ENCODE data around the gene RECQL5. TPM values are rescaled to one million over a fixed set of nuclear protein-coding genes. Genes with fewer than 3 reads are reported as not detected.
A peak's percentile ranks its signal among the peaks of the same experiment; 100 is the strongest.

Gene RECQL5
- polyA plus RNA-seq, 2 of the 4 experiments (the other 2 are of a cell fraction), result 22.7 to 39.9 TPM

DNA sequence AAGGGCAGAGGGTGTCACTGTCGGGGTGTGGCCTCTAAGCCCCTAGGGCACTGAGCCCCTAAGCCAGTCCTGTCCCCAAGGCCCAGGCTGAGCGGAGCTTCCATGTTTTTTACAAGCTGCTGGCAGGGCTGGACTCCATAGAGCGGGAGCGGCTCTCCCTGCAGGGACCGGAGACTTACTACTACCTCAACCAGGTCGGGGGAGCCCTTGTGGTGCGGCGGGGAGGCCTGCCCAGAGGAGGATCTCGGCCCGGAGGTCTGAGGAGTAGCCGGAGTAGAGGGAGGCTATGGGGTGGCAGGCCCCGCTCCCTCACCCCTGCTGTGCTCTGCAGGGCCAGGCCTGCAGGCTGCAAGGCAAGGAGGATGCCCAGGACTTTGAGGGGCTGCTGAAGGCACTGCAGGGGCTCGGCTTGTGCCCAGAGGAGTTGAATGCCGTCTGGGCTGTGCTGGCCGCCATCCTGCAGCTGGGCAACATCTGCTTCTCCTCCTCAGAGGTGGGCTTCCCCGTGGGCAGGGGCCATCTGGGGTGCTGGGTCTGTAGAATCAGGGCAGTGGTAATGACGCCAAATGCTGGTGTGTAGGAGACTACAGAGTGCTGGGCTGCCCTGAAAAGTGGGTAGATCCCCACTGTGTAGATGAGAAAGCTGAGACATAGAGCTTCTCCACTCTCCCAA lies 74.5 kb downstream of the RECQL5 start:
- FAIRE-seq, result no peak
- WGBS (ENCODE audit: missing lambda C conversion rate), result 81% methylated on average over 16 of the region's 17 CpGs

DNA sequence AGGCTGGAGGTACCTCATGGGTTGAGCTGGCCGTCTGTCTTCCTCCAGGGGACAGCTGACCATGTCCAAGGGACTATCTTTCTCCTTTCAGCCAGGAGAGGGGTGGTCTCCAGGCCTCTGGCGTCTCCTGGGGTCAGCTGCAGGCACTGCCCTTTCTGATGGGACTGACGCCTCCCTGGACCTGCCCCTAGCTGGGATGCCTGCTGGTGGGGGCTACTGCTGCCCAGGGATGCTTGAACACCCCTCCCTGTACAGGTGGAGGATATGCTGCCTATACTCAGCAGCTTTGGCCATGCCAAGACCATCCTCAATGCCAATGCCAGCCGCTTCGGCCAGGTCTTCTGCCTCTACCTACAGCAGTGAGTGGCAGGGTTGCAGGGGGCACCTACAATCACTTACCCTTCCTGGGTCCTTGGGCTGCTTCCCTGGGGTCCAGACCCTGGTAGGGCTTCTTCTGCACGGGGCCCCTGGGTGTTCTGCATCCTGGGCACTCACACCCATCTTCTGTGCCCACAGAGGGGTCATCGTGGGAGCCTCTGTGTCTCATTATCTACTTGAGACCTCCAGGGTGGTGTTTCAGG lies 75.1 kb downstream of the RECQL5 start:
- Histone ChIP-seq H3K4me2 (no peak overlapping the region), H3K27ac (no peak overlapping the region; a peak in 1 of 6 replicates), H3K4me3 (no peak overlapping the region), H3K9me3 (no peaks in the 10 kb centered on the region), H3K4me1 (peaks cover 21% of the 10 kb centered on the region)
- DNase-seq (ENCODE audit: low read depth in 1 of 2, low spot score in 1 of 2) (no peak), ATAC-seq (no peak), FAIRE-seq (no peak)
- ChIA-PET POLR2A (no interaction called here), CTCF (interaction anchor here (1.0 to 29.9 kb wide), 8 partner anchors 9 to 158 kb away, joined by 3 to 926 read pairs (median 6); partner anchors contain the start of genes SMIM5 and TSEN54)
- WGBS (ENCODE audit: missing lambda C conversion rate), result 78% methylated on average over 7 of the region's 7 CpGs
- TF ChIP-seq, protein P1, sequence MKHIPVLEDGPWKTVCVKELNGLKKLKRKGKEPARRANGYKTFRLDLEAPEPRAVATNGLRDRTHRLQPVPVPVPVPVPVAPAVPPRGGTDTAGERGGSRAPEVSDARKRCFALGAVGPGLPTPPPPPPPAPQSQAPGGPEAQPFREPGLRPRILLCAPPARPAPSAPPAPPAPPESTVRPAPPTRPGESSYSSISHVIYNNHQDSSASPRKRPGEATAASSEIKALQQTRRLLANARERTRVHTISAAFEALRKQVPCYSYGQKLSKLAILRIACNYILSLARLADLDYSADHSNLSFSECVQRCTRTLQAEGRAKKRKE (CRISPR knock-in tag; IDR thresholded peaks at IDR 0.05; ENCODE audit: low read depth), result no peak
- TF ChIP-seq, protein P2, sequence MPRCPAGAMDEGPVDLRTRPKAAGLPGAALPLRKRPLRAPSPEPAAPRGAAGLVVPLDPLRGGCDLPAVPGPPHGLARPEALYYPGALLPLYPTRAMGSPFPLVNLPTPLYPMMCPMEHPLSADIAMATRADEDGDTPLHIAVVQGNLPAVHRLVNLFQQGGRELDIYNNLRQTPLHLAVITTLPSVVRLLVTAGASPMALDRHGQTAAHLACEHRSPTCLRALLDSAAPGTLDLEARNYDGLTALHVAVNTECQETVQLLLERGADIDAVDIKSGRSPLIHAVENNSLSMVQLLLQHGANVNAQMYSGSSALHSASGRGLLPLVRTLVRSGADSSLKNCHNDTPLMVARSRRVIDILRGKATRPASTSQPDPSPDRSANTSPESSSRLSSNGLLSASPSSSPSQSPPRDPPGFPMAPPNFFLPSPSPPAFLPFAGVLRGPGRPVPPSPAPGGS (IDR thresholded peaks at IDR 0.05), result no peak
- TF ChIP-seq CBX8 (IDR thresholded peaks at IDR 0.05), result no peak

More for the DNA sequence above, 74.5 kb downstream of the RECQL5 start:
- no peaks in the 10 kb centered on the region for H3K9me3 ChIP-seq
- ATAC-seq (no peak), DNase-seq (ENCODE audit: low read depth in 1 of 2, low spot score in 1 of 2) (no peak)
- no peak overlapping the region for H3K4me2 ChIP-seq
- ChIA-PET POLR2A (interaction anchor here (0.7 kb wide), 1 partner anchor 35 kb away, joined by 3 read pairs; no protein-coding TSS in a partner anchor), CTCF (interaction anchor here (1.1 to 29.9 kb wide), 8 partner anchors 10 to 157 kb away, joined by 3 to 926 read pairs (median 6); partner anchors contain the start of genes SMIM5 and TSEN54)
- TF ChIP-seq EHMT2 (IDR thresholded peaks at IDR 0.05; ENCODE audit: low read depth), result no peak
- no peak for TF ChIP-seq KDM5A (IDR thresholded peaks at IDR 0.05)
- TF ChIP-seq POLR2A (IDR thresholded peaks at IDR 0.05; ENCODE audit: low read length), result 0 out of 2 replicates have a peak, but pooled peaks have one; percentile 11
- peaks cover 19% of the 10 kb centered on the region for H3K4me1 ChIP-seq
- H3K4me3 ChIP-seq, result no peak overlapping the region
- no peak overlapping the region for H3K27ac ChIP-seq

DNA sequence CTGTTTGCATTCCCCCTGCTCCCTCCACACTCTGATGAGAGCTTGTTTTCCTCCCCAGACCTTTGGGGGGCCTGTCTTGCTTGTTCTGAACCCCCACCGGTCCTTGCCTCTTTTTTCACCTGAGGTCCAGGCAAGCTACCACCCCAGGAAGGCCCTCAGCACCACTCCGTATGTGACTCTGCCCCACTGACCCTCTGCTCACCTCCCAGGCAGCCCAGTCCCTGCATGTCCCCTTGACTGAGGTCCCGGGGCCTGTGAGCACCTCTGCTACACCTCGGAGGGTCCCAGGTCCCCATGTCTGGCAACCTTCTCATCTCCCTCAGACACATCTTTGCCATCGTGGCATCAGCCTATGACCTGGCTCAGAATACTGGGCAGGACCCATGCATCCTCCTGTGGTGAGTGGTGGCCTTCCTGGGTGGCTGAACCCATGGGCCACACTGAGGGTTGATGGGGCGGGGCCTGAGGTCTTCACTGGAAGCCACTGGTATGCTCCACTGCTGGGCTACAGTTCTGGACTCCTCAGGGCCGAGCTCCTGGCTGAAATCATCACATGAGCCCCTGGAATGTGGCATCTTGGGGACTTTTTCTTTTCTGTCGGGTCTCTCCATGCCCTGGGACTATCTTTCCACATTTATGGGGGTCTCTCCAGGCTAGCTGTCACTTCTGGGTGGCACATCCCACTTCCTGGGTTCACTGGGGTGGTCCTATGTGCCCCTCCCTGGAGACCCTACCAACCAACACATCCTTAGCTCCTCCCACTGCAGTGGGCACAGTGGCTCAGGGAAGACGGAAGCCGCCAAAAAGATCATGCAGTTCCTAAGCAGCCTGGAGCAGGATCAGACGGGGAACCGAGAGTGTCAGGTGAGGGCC lies 75.9 kb downstream of the RECQL5 start:
- Histone ChIP-seq H3K4me3 (no peak overlapping the region), H3K4me2 (no peak overlapping the region), H3K9me3 (no peaks in the 10 kb centered on the region), H3K27ac (peak overlapping the region in 1 of 2 experiments; percentile 29; a peak in 2 of 6 replicates), H3K4me1 (peaks cover 21% of the 10 kb centered on the region)
- no peak for TF ChIP-seq KDM1A (IDR thresholded peaks at IDR 0.05; ENCODE audit: low read depth)
- TF ChIP-seq HDAC2 (IDR thresholded peaks at IDR 0.05), result no peak
- TF ChIP-seq, protein P1 (CRISPR knock-in tag; IDR thresholded peaks at IDR 0.05; ENCODE audit: low read depth), result no peak
- no peak for TF ChIP-seq BHLHE40 (IDR thresholded peaks at IDR 0.05; ENCODE audit: low read depth, low read length)
- TF ChIP-seq, protein P3, sequence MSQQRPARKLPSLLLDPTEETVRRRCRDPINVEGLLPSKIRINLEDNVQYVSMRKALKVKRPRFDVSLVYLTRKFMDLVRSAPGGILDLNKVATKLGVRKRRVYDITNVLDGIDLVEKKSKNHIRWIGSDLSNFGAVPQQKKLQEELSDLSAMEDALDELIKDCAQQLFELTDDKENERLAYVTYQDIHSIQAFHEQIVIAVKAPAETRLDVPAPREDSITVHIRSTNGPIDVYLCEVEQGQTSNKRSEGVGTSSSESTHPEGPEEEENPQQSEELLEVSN (IDR thresholded peaks at IDR 0.05; ENCODE audit: borderline replicate concordance, low read depth), result no peak
- TF ChIP-seq HEYL (CRISPR knock-in tag; IDR thresholded peaks at IDR 0.05), result no peak
- no peak for TF ChIP-seq RCOR1 (IDR thresholded peaks at IDR 0.05; ENCODE audit: low read depth, low read length)
- TF ChIP-seq CBX8 (IDR thresholded peaks at IDR 0.05), result no peak
- TF ChIP-seq HOXB5 (CRISPR knock-in tag; IDR thresholded peaks at IDR 0.05), result no peak
- FAIRE-seq, result no peak
- WGBS (ENCODE audit: missing lambda C conversion rate), result 75% methylated on average over 12 of the region's 12 CpGs
- ChIA-PET POLR2A (interaction anchor here (0.7 kb wide), 1 partner anchor 42 kb away, joined by 4 read pairs; no protein-coding TSS in a partner anchor), CTCF (interaction anchor here (0.9 to 29.9 kb wide), 9 partner anchors 9 to 158 kb away, joined by 3 to 926 read pairs (median 6); partner anchors contain the start of genes SMIM5 and TSEN54)
- peak in 1 of 2 experiments; percentile 19; a peak in 3 of 6 replicates for ATAC-seq
- DNase-seq (ENCODE audit: low read depth in 1 of 2, low spot score in 1 of 2), result no peak

All from A549 (cell line).